Brain microvascular endothelial cell (primary cell): ENCODE results near the gene EFR3B.

Source experiments
- DNase-seq: peaks from one replicate; pipeline ENCODE4 v3.0.0-alpha.2; 2020
- H3K27ac ChIP-seq: fragments of 250-450 bp; sonication (Bioruptor Pico); 2 replicates; pipeline ENCODE4 v1.5.1; 2020; ENCODE audit warnings: mild to moderate bottlenecking, moderate library complexity
- H3K27me3 ChIP-seq: fragments of 250-450 bp; sonication (Bioruptor Pico); replicated peaks from 2 replicates; pipeline ENCODE4 v1.5.1; 2020; ENCODE audit warnings: mild to moderate bottlenecking
- H3K36me3 ChIP-seq: fragments of 250-450 bp; sonication (Bioruptor Pico); replicated peaks from 2 replicates; pipeline ENCODE4 v1.5.1; 2020; ENCODE audit warnings: mild to moderate bottlenecking
- H3K4me3 ChIP-seq: 2 replicates; pipeline ENCODE4 v1.5.1; 2011; ENCODE audit warnings: low read depth, mild to moderate bottlenecking, control low read depth, low read length, moderate library complexity
- in situ Hi-C: cut with HindIII; loops from 2 replicates; pipeline ENCODE4 v1.10.0; 2017; ENCODE audit warnings: low sequenced_read_pairs, low pct_ligation_motif_present
- TF ChIP-seq, protein P1 (sequence below): IDR thresholded peaks from 2 replicates; pipeline ENCODE4 v1.5.1; 2011; ENCODE audit warnings: low read depth, mild to moderate bottlenecking, moderate library complexity, low read length, control low read depth, inconsistent platforms; ENCODE audit errors: missing control alignments

Gene EFR3B

DNA sequence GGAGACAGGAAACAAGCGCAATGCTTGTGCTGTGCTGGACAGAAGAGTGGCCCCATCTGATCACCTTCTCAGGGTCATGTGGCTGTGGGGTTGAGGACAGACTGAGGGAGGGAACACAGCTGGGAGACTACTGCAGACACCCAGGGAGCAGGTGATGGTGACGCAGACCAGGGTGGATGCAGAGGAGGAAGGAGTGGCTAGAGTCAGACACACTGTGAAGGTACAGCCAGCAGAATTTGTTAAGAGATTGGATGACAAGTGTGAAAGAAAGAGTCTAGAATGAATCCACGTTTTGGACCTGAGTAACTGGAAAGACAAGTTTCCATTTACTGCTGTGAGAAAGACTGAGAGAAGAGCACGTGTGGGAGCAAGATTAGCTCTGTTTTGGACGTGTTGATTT lies 142.4 kb downstream of the EFR3B start:
- in situ Hi-C loops: no loop called here
- Histone ChIP-seq H3K27ac (no peak overlapping the region), H3K4me3 (no peak overlapping the region), H3K36me3 (no peaks in the 10 kb centered on the region), H3K27me3 (no peaks in the 10 kb centered on the region)
- TF ChIP-seq, protein P1, sequence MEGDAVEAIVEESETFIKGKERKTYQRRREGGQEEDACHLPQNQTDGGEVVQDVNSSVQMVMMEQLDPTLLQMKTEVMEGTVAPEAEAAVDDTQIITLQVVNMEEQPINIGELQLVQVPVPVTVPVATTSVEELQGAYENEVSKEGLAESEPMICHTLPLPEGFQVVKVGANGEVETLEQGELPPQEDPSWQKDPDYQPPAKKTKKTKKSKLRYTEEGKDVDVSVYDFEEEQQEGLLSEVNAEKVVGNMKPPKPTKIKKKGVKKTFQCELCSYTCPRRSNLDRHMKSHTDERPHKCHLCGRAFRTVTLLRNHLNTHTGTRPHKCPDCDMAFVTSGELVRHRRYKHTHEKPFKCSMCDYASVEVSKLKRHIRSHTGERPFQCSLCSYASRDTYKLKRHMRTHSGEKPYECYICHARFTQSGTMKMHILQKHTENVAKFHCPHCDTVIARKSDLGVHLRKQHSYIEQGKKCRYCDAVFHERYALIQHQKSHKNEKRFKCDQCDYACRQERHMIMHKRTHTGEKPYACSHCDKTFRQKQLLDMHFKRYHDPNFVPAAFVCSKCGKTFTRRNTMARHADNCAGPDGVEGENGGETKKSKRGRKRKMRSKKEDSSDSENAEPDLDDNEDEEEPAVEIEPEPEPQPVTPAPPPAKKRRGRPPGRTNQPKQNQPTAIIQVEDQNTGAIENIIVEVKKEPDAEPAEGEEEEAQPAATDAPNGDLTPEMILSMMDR: no peak
- no peak for DNase-seq

DNA sequence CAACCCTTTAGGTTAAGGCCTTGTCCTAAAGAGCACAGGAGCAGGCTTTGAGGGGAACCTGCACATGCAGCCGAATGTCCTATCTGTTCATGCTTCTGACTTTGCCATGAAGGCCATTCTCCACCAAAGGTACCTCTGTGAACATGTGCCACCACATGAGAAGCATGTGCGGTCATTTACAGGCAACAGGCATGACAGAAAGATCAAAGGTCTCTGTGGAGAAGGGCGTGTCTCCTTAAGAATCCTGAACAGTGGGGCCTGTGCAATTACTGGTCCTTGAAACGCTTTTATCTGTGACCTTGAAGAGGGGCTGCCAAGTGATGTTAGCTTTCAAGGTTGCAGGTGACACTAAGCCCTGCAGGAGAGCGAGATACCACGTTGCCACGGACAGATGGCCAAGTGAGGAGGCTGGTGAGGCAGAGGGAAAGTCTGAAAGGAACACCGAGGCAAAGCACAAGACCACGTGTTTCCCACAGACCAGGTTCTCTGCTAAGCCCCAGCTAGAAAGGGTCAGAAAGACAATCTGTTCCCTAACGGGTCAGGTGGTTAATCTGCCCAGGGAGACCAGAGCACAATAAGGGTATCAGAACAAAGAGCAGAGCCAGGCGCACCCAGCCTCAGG lies 146.0 kb downstream of the EFR3B start:
- Histone ChIP-seq H3K27me3 (no peaks in the 10 kb centered on the region), H3K36me3 (no peaks in the 10 kb centered on the region), H3K4me3 (no peak overlapping the region), H3K27ac (no peak overlapping the region)
- TF ChIP-seq, protein P1: no peak
- in situ Hi-C loops: no loop called here
- DNase-seq: no peak

DNA sequence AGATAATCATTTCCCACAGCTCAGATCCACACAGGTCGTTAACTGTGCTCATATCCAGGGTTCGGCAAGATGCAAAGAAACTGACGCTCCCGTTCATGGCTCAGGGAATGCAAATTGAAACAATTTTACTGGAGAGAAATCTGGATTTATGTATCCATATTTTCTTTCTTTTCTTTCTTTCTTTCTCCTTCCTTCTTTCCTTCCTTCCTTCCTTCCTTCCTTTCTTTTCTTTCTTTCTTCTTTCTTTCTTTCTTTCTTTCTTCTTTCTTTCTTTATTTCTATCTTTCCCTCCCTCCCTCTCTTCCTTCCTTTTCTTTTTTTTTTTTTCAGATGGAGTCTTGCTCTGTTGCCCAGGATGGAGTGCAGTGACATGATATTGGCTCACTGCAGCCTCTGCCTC lies 146.5 kb downstream of the EFR3B start:
- TF ChIP-seq, protein P1: no peak
- no peak for DNase-seq
- Histone ChIP-seq H3K4me3 (no peak overlapping the region), H3K27me3 (no peaks in the 10 kb centered on the region), H3K36me3 (no peaks in the 10 kb centered on the region), H3K27ac (no peak overlapping the region)
- in situ Hi-C loops: no loop called here

DNA sequence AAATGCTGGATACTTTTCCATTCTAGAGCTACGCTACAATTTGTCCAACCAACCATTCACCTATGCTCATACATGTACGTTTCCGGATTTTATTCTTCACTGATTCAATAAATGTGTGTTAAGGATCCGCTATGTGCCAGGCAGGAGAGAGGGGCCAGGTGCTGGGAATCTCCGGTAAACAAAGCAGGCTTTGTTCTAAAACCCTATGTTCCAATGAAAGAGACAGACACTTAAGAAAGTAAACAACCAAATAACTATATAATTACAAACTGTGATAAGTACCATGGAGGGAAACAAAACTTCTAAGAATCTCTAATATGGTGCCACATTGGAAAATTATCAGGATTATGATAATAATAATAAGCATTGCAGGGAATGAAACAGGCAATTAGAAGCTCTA lies 148.7 kb downstream of the EFR3B start:
- TF ChIP-seq, protein P1: no peak
- H3K36me3 ChIP-seq: no peaks in the 10 kb centered on the region
- no peak overlapping the region for H3K4me3 ChIP-seq
- in situ Hi-C loops: no loop called here
- DNase-seq: no peak
- no peak overlapping the region for H3K27ac ChIP-seq
- no peaks in the 10 kb centered on the region for H3K27me3 ChIP-seq

DNA sequence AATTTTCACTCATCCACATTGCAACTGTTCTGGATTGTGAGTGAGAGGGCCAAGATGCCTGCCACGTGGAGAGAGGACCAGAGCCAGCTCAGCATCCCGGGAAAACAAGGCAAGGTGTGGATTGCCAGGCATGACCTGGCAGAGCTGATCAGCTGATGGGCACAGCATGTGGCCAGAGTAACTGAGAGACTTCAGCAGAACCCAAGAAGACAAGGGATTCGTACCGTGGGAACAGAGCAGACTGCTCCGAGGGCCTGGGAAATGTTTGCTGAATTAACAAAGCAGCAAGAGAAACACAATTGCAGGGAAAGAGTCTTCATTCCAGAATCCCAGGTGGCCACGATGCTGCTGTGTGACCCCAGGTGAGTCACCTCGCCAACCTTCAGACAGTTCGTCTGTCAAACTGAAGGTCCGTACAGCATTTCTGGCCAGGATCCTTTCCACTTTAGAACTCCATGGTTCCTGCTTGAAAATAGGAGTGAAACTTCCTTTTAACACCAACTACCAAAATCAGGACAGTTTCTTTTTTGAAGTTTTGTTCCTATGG lies 152.8 kb downstream of the EFR3B start:
- Histone ChIP-seq H3K27ac (no peak overlapping the region), H3K4me3 (no peak overlapping the region), H3K27me3 (no peaks in the 10 kb centered on the region), H3K36me3 (no peaks in the 10 kb centered on the region)
- in situ Hi-C loops: no loop called here
- DNase-seq: no peak
- TF ChIP-seq, protein P1: no peak
